HepG2 (cell line): ENCODE measurements around the gene ZNF385B. TPM values are rescaled to one million over a fixed set of nuclear protein-coding genes. Genes with fewer than 3 reads are reported as not detected.

Experiments
- ATAC-seq: fragments of 200-7000 bp; cut with Tn5 transposase; 3 replicates; pipeline ENCODE4 v1.9.1; 2020; ENCODE audit warnings: mild to moderate bottlenecking, moderate library complexity
- BruUV-seq: library from RNA; stranded (reverse); fragments of 400-500 nt; replicated peaks from 2 replicates; lab custom pipeline; 2021; lab: Mats Ljungman, UMichigan
- CTCF ChIA-PET: fragments of 300-600 bp; formaldehyde crosslinking; extraction: SDS; loops from one replicate; lab custom pipeline; 2021; ENCODE audit warnings: low total read pairs, inconsistent platforms, low intra/inter-chr PET ratio; lab: Yijun Ruan, JAX
- POLR2A ChIA-PET: fragments of 350-600 bp; sonication (Branson Sonifier 250); formaldehyde crosslinking; loops from one replicate; lab custom pipeline; 2020; ENCODE audit warnings: antibody characterized with exemption, inconsistent platforms; lab: Yijun Ruan, JAX
- DNase-seq: peaks from one replicate; pipeline ENCODE4 v3.0.0-alpha.2; 2015; ENCODE audit warnings: low spot score
- FAIRE-seq: peaks from 3 replicates; lab custom pipeline; 2011; peaks lifted over from hg19 to GRCh38; lab: Jason Lieb, UNC
- H2AFZ ChIP-seq: one replicate; pipeline ENCODE4 v1.6.1; 2011; ENCODE audit warnings: low read length, inconsistent platforms
- H3K27ac ChIP-seq: fragments of 300-600 bp; 3 replicates; pipeline ENCODE4 v1.8.0; 2011; ENCODE audit warnings: mixed run types, mild to moderate bottlenecking, mixed read lengths, low read length, inconsistent platforms; ENCODE audit not compliant: insufficient read depth; ENCODE audit errors: extremely low read length
- H3K27me3 ChIP-seq, 2 experiments: fragments of 200-600 bp in 1 of 2; 2 replicates in 1 of 2; 3 replicates in 1 of 2; pipeline versions ENCODE4 v1.6.0 to v1.8.0; 2011; ENCODE audit warnings: low read length in 2 of 2, mild to moderate bottlenecking in 2 of 2, moderate library complexity in 2 of 2, inconsistent platforms in 1 of 2; ENCODE audit not compliant: insufficient read depth in 2 of 2, control insufficient read depth in 1 of 2
- H3K36me3 ChIP-seq, 2 experiments: fragments of 200-600 bp in 1 of 2; replicated peaks in 1 of 2; 2 replicates in 1 of 2; 3 replicates in 1 of 2; pipeline versions ENCODE4 v1.5.1 to v1.8.0; 2011; ENCODE audit warnings: low read length in 2 of 2, inconsistent platforms in 1 of 2; ENCODE audit not compliant: insufficient read depth in 2 of 2, control insufficient read depth in 1 of 2
- H3K4me1 ChIP-seq: 2 replicates; pipeline ENCODE4 v1.5.1; 2012; ENCODE audit warnings: low read length, inconsistent platforms; ENCODE audit not compliant: insufficient read depth
- H3K4me2 ChIP-seq: 2 replicates; pipeline ENCODE4 v1.6.0; 2011; ENCODE audit warnings: low read depth, low read length, inconsistent platforms
- H3K4me3 ChIP-seq, 3 experiments: fragments of 200-600 bp in 1 of 3; sonication (generic), shearing (Covaris generic) in 1 of 3; replicated peaks in 1 of 3; 2 replicates each; pipeline ENCODE4 v1.5.1; 2011 to 2016; ENCODE audit warnings: low read length in 3 of 3, inconsistent platforms in 2 of 3, low read depth in 2 of 3, mild to moderate bottlenecking in 2 of 3, control low read depth in 1 of 3, mixed read lengths in 1 of 3; ENCODE audit not compliant: insufficient read depth in 1 of 3
- H3K79me2 ChIP-seq: one replicate; pipeline ENCODE4 v1.6.1; 2011; ENCODE audit warnings: low read length, inconsistent platforms; ENCODE audit not compliant: insufficient read depth
- H3K9ac ChIP-seq: 2 replicates; pipeline ENCODE4 v1.6.0; 2011; ENCODE audit warnings: mild to moderate bottlenecking, low read depth, low read length, inconsistent platforms; ENCODE audit not compliant: insufficient read depth
- H3K9me3 ChIP-seq: 2 replicates; pipeline ENCODE4 v1.5.1; 2012; ENCODE audit warnings: mild to moderate bottlenecking, low read length
- H4K20me1 ChIP-seq: 2 replicates; pipeline ENCODE4 v1.6.0; 2011; ENCODE audit warnings: inconsistent platforms, mild to moderate bottlenecking, low read length, moderate library complexity; ENCODE audit not compliant: insufficient read depth
- ATRX ChIP-seq: sonication (generic); formaldehyde crosslinking; IDR thresholded peaks from 2 replicates; pipeline ENCODE4 v1.4.0; 2020; ENCODE audit warnings: missing genetic modification reagents, borderline replicate concordance
- CSRNP1 ChIP-seq: sonication (generic); formaldehyde crosslinking; IDR thresholded peaks from 2 replicates; pipeline ENCODE4 v1.8.1; 2023; ENCODE audit warnings: mild to moderate bottlenecking, missing genetic modification reagents
- DDIT3 ChIP-seq: sonication (generic); formaldehyde crosslinking; IDR thresholded peaks from 2 replicates; pipeline ENCODE4 v1.4.0; 2020; ENCODE audit warnings: mild to moderate bottlenecking, missing genetic modification reagents
- NFE2 ChIP-seq: sonication (generic); formaldehyde crosslinking; IDR thresholded peaks from 2 replicates; pipeline ENCODE4 v1.4.0; 2020; ENCODE audit warnings: missing genetic modification reagents
- PPARG ChIP-seq: conservative IDR thresholded peaks from 2 replicates; pipeline ENCODE4 v1.6.1; 2016; ENCODE audit warnings: missing biosample characterization, missing genetic modification reagents
- TRIM24 ChIP-seq: sonication (generic); formaldehyde crosslinking; IDR thresholded peaks from 2 replicates; pipeline ENCODE4 v1.8.0; 2022; ENCODE audit warnings: mild to moderate bottlenecking, missing genetic modification reagents
- ZBTB10 ChIP-seq: sonication (generic); formaldehyde crosslinking; IDR thresholded peaks from 2 replicates; pipeline ENCODE4 v1.4.0; 2020; ENCODE audit warnings: missing genetic modification reagents, borderline replicate concordance
- ZNF136 ChIP-seq: sonication (generic); formaldehyde crosslinking; IDR thresholded peaks from 2 replicates; pipeline ENCODE4 v1.8.1; 2022; ENCODE audit warnings: low read depth, mild to moderate bottlenecking, moderate library complexity, missing genetic modification reagents
- ZNF776 ChIP-seq: sonication (generic); formaldehyde crosslinking; IDR thresholded peaks from 2 replicates; pipeline ENCODE4 v1.4.0; 2020; ENCODE audit warnings: mild to moderate bottlenecking, missing genetic modification reagents
- WGBS: methylation state at CpG from one replicate; pipeline ENCODE4 v1.1.6; 2017; ENCODE audit warnings: low lambda C conversion rate; 5-methylcytosine and 5-hydroxymethylcytosine counted together
- in situ Hi-C: cut with HindIII; loops from 2 replicates; pipeline ENCODE4 v1.10.0; 2017; ENCODE audit warnings: low pct_unique_long_range_greater_than_20kb; ENCODE audit not compliant: extremely low pct_ligation_motif_present
- intact Hi-C: fragments of 100-400 bp; cut with micrococcal nuclease; formaldehyde crosslinking; loops from one replicate; pipeline ENCODE4 v1.10.0; 2022; ENCODE audit not compliant: unreplicated experiment
- polyA plus RNA-seq, 8 experiments: library from polyadenylated mRNA; depleted of rRNA in 3 of 8; stranded (reverse) in 7 of 8; unstranded in 1 of 8; fragments of >200 nt; fragmentation: Illumina TruSeq in 4 of 8; extraction: Trizol in 4 of 8; gene quantifications; 2 replicates each; pipeline versions ENCODE4 v1.2.1 to v1.2.3, GENCODE V29; 2011 to 2016; ENCODE audit warnings: low read depth in 4 of 8, missing spikeins in 1 of 8, mixed read lengths in 1 of 8; ENCODE audit not compliant: insufficient read depth in 1 of 8
- total RNA-seq, 5 experiments: library from RNA; depleted of rRNA; stranded (reverse); fragments of >200 nt; fragmentation: Illumina TruSeq; extraction: Trizol; gene quantifications; 2 replicates each; pipeline ENCODE4 v1.2.3, GENCODE V29; 2016; ENCODE audit warnings: low read depth in 1 of 5

The ZNF385B gene
- total and polyA plus RNA-seq, 2 of the 13 experiments (the other 11 are each of a cell fraction or from before 2014, with no cell fraction given), result 3.3 to 6.7 TPM

GRCh38 chr2:179441551-179441950 is 419.9 kb downstream of the ZNF385B start:
- Histone ChIP-seq H3K4me1 (no peaks in the 10 kb centered on the region), H3K9me3 (no peaks in the 10 kb centered on the region), H2AFZ (no peak overlapping the region), H3K27ac (no peak overlapping the region), H3K27me3 (no peaks in the 10 kb centered on the region), H4K20me1 (no peaks in the 10 kb centered on the region), H3K36me3 (no peaks in the 10 kb centered on the region), H3K9ac (no peak overlapping the region), H3K4me2 (no peak overlapping the region), H3K79me2 (no peaks in the 10 kb centered on the region), H3K4me3 (no peak overlapping the region)
- 82% methylated on average over 2 of the region's 2 CpGs for WGBS
- DNase-seq, result no peak
- intact Hi-C loops, result loop anchor here (10.0 kb wide), 1 partner anchor 203 kb away; no protein-coding TSS in a partner anchor
- TF ChIP-seq ZBTB10 (CRISPR knock-in tag) (no peak), CSRNP1 (CRISPR knock-in tag) (no peak), TRIM24 (CRISPR knock-in tag) (no peak), PPARG (CRISPR knock-in tag) (no peak), ATRX (CRISPR knock-in tag) (no peak), ZNF776 (no peak), ZNF136 (CRISPR knock-in tag) (no peak), NFE2 (no peak), DDIT3 (CRISPR knock-in tag) (no peak)
- no peak for FAIRE-seq
- BruUV-seq, result no TSS peak
- ChIA-PET POLR2A (no interaction called here), CTCF (interaction anchor here (2.0 kb wide), 1 partner anchor 222 kb away, joined by 5 read pairs; no protein-coding TSS in a partner anchor)
- no peak for ATAC-seq
- in situ Hi-C loops, result no loop called here
